HG03520 (cell line): Measurements from ENCODE around the gene HEPHL1.
A peak's percentile ranks its signal among the peaks of the same experiment; 100 is the strongest.
"Not testable (repeated sequence)": the region's sequence is repeated elsewhere in the genome, so short reads cannot be mapped to it uniquely, and the experiment has no call there.

Source experiments
- ATAC-seq: cut with Tn5 transposase; IDR thresholded peaks from one replicate; pipeline ENCODE4 v1.9.1; 2021; ENCODE audit warnings: mild to moderate bottlenecking, moderate library complexity; ENCODE audit not compliant: unreplicated experiment

Gene HEPHL1

DNA sequence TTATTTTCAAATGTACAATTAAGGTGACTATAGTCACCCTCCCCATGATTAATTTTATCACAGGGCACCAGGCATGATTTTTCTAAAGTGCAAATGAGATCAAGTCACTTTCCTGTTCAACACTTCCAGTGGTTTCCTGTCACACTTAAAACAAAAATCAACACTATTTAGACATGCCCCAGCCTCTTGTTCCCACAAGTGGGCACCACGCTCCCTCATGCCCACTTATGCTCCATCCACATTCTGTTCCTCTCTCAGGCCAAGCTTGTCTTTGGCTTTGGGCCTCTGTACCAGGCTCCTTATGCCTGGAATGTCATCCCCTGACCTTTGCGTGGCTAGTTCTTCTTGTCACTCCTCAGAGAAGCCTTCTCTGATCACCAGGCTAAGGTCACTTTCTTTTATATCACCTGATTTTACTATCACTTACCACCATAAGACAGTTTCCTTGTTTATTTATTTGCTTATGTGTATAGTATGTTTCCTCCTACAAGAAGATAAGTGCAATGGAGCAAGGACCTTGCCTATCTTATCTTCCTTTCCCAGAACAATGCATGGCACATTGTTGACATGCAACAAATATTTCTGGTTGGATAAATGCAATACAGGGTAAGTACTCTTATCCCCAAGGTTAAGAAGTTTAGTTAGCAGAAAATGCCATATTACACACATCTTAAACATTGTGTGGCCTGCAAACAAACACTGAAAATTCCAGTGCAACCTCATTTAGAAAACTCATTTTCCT, 56.6 kb downstream of the HEPHL1 start:
- ATAC-seq = no peak

GRCh38 chr11:94084164-94084563, 63.0 kb downstream of the HEPHL1 start:
- no peak for ATAC-seq

GRCh38 chr11:94088906-94089305, 67.8 kb downstream of the HEPHL1 start:
- no peak for ATAC-seq

- no peak for ATAC-seq
Observed at GRCh38 chr11:94089341-94089740, 68.2 kb downstream of the HEPHL1 start.

GRCh38 chr11:94090401-94090800, 69.2 kb downstream of the HEPHL1 start:
- no peak for ATAC-seq

DNA sequence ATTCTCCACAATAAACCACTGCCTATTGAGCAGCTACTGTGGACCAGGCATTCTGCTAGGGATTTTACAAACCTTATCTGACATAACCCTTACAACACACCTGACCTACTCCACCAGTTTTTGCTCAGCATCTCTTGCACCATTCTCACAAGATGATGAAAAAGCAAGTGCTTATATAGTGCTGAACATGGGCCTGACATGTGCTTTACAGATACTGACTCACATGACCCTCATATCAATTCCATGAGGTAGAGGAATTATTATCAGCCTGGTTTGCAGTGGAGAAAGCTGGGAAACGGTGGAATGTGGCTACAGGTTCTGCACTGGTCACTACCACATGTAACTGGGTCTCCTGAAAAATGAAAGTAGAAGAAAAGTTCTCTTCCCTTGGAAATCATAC, 69.9 kb downstream of the HEPHL1 start:
- no peak for ATAC-seq

GRCh38 chr11:94100253-94100652, 79.1 kb downstream of the HEPHL1 start:
- no peak for ATAC-seq

- ATAC-seq = no peak
Observed at GRCh38 chr11:94103471-94103870, 82.3 kb downstream of the HEPHL1 start.

- no peak for ATAC-seq
Observed at GRCh38 chr11:94104734-94105133, 83.6 kb downstream of the HEPHL1 start.

DNA sequence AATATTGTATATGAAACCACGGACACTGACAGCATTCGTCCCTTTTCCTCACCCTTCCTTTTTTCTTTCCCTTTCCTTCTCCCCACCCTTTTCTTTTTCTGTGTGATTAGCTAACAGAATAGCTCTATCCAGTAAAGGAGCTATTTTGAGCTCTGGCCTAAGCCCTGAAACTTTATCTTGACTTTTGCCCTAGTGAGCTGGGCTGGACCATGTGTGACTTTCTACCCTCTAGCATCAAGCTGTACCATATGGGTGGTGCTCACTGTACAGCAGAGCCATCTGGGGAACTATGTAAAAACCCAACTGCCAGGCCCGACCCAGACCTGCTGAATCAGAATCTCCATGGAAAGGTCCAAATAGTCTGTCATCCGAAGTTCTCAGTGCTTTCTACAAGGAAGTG, 85.6 kb downstream of the HEPHL1 start:
- no peak for ATAC-seq

DNA sequence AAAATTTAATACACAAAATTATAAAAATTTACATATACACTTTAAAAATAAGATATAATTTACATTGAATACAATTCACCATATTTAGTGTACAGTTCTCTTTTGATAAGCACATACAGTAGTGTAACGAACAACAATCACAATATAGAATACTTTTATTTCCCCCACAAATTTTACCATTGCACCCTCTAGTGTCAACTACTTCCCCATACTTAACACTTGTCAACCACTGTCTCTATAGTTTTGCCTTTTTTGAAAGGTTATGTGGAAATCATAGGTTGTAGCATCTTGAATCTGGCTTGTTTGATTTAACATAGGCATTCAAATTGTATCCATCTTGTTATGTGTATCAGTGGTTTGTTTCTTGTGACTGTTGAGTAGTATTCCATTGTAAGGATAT, 86.2 kb downstream of the HEPHL1 start:
- ATAC-seq = no peak

- no peak for ATAC-seq
Observed at GRCh38 chr11:94111241-94111640, 90.1 kb downstream of the HEPHL1 start.

GRCh38 chr11:94111660-94112059, 90.5 kb downstream of the HEPHL1 start:
- no peak for ATAC-seq

DNA sequence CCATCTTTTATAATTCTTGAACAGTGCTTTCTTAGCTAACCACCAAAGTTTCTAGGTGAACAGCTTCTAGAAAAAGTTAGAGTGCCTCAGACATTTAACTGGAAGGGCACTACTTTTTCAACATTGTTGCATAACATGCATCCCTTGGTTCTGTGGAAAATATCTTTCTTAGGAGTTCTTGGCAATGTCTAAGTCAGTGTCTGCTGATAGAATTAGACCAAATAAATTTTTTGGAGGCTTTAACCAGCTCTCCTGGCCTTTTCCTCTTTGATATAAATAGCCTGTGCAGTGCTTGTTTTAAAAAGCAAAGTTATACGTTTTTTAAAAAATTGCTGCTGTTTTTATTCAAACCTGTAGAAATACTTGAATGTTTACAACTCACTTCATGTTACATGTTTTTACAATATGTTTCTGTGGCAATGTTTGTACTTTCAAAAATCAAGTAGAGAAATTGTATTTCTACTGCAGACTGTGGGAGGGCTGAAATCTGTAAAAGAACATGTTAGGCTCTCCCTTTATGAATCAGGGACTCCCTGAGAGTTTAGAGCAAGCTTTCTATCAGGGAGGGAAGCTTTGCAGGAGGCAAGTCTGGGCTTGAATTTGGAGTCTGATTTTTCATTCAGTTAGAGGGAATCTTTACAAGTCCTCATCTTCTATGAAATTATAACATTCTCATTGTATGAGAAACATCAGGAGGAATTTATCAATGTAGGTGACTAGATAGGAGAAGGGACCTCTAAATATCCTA, 91.2 kb downstream of the HEPHL1 start:
- ATAC-seq = no peak

GRCh38 chr11:94117197-94117574, 96.0 kb downstream of the HEPHL1 start:
- ATAC-seq = no peak

DNA sequence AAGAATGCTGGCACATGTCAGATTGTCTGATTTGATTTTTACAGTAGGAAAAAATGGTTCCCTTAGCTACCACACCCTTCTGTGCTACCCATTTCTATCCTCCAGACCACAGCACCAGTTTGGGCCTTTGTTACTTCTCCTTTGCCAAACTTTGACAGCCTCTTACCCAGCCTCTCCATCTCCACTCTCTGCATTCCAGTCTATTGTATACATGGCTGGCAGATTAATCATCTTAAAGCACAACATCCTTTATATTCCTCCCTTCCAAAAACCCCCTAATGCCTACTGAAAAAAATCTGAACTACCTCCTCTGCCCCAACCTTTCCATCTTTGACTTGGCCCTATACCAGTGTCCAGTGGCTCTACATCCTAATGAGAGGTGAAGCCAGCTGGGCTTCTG, 96.7 kb downstream of the HEPHL1 start:
- no peak for ATAC-seq

- ATAC-seq = not testable (repeated sequence)
Observed at GRCh38 chr11:94119676-94120075, 98.5 kb downstream of the HEPHL1 start.

DNA sequence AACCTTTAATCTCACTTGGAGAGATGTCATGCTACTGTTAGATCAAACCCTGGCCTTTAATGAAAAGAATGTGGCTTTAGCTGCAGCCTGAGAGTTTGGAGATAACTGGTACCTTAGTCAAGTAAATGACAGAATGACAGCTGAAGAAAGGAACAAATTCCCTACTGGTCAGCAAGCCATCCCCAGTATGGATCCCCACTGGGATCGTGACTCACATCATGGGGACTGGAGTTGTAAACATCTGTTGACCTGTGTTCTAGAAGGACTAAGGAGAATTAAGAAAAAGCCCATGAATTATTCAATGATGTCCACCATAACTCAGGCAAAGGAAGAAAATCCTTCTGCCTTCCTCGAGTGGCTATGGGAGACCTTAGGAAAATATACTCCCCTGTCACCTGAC, 99.4 kb downstream of the HEPHL1 start:
- ATAC-seq = not testable (repeated sequence)

DNA sequence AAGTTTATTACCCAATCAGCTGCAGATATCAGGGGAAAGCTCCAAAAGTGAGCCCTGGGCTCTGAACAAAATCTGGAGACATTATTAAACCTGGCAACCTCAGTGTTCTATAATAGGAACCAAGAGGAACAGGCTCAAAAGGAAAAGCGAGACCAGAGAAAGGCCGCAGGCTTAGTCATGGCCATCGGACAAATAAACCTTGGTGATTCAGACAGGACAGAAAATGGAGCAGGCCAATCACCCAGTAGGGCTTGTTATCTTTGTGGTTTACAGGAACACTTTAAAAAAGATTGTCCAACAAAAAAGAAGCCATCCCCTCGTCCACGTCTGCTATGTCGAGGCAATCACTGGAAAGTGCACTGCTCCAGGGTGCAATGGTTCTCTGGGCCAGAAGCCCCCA, 99.8 kb downstream of the HEPHL1 start:
- no peak for ATAC-seq

GRCh38 chr11:94125407-94126115, 104.4 kb downstream of the HEPHL1 start:
- ATAC-seq = no peak

- ATAC-seq = no peak
Observed at GRCh38 chr11:94127638-94128037, 106.5 kb downstream of the HEPHL1 start.

- peak; percentile 7 for ATAC-seq
Observed at GRCh38 chr11:94128291-94128745, 107.2 kb downstream of the HEPHL1 start.
